RCC 7860 (cell line): ENCODE results near the gene ADAT2.

Experiments
- DNase-seq: peaks from one replicate; pipeline ENCODE4 v3.0.0-alpha.2; 2015; ENCODE audit warnings: low spot score
- FAIRE-seq: peaks from 2 replicates; lab custom pipeline; 2012; peaks lifted over from hg19 to GRCh38; lab: Jason Lieb, UNC

The ADAT2 gene

DNA sequence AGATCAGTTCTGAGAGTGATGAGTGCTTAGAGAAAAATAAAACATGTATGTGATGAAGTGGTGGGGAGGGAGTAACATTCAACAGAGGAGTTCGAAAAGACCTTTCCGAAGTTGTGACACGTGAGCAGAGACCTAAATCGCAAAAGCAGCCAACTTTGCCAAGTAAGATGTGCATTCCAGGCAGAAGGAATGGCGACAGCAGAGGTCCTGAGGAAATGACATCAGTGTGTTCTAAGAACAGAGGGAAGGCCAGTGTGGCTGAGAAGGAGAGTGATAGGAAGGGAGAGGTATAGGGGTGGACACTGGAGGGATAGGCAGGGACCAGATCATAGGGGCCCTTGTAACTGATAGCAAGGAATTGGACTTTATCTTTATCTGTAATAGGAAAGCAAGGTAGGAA is 51.3 kb downstream of the ADAT2 start:
- DNase-seq (no peak), FAIRE-seq (no peak)

DNA sequence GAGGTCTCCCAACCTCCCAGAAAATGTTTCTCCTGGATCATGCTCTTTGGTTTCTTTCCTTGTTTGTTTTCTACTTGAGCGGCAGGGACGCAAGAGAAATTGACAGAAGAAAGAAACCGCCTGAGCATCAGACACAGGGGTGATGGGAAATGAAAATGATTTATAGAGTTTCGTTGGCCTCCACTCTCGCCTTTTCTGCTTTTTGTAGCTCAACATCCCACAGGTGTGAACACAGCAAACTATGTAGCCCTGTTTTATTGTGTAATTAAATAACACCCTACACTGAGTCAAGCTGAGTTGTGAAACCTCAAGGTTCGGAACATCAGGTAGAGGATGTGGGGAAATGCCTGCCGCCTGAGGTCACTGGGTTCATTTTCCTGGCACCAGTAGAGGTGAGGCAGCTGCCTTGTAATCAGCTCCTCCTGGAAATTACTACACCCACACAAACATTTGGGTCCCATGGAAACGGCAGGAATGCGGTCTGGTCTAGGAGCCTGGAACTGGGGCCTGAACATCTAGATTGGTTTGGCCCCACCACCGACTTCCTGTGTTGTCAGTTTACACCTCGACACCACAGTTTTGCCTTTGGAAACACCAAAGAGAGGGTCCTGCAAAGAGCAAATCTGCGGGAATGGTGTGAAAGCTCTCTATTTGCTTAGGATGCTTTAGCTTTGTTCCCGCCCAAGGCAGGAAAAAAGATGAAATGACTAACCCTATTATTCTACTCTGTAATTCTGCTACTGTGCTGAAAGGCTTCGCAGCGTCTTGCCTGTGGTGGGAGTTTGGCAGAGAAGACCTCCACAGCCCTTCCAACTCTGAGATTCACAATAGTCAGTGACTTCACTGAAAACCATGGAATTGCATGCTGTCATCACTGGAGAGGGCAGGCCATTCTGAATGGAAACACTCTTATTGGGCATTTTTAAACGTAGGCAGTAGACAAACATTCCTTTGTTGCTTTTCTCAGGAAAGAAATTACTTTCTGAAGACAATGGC is 53.0 kb downstream of the ADAT2 start:
- DNase-seq (peak; percentile 98), FAIRE-seq (peak; percentile 87)

DNA sequence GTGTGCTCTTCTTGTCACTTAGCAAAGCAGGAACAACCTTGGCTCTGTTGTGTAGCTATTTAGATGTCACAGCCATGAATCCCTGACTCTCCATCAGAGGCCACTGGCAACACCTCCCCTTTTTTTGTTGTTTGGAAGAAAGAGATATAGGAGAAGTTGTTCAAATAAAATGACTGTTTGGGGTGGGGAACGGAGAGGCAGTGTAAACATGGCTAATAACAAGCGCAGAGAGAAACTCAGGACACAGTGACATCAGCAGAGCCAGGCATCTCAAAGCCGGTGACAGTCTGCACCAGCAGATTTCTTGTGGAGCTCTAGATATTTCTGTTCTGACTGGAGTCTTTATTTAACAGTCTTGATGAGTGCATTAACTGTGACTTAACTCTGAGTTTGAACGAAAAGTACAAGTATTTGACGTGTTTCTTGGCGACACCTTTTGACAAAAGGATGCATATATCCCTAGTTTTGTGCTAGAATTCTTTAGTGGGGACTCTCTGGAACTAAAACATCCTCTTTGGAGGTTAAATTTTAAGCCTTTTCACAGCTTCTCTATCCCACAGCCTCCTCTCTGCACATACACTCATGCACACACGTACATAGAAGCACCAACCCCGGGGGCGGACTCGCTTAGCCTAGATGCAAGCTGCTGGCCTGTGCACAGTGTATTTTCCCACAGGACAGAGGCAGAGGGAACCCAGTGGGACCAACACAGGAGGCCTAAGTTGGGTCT is 53.8 kb downstream of the ADAT2 start:
- FAIRE-seq: no peak
- DNase-seq: peak; percentile 57

DNA sequence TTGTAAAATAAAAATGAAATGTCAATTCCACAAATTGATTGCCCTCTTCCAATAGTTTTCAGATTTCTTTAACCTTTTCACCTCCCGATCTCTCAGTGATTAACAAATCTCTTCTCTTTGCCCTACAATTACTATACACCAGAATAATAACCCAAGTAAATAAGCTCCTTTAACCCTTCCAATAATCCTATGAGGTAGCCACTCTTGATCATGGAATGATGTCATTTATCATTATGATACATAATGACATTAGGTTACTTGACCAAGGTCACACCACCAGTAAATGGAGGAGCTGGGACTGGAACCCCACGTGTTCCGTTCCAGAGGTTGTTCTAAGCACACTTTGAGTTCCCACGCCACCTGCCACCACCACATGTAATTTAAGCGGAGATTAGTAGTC is 54.8 kb downstream of the ADAT2 start:
- FAIRE-seq (no peak), DNase-seq (no peak)

DNA sequence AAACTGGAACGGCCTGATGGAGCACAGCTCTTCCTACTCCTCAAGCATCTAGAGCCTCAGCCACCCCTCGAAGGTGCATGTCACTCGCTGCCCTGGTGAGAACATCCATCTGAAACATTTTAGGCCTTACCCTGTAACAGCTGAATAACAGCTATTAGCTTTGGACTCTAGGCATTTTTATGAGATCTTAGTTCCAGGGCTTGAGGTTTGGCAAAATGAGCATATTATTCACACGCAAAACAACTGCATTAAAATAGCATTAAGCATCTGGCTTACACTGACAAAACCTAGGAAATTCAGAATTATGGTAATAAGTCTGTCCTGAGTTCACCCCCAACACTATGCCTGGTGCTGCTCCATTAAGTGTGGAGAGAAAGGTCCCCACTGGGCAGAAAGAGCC is 56.1 kb downstream of the ADAT2 start:
- DNase-seq (no peak), FAIRE-seq (no peak)

DNA sequence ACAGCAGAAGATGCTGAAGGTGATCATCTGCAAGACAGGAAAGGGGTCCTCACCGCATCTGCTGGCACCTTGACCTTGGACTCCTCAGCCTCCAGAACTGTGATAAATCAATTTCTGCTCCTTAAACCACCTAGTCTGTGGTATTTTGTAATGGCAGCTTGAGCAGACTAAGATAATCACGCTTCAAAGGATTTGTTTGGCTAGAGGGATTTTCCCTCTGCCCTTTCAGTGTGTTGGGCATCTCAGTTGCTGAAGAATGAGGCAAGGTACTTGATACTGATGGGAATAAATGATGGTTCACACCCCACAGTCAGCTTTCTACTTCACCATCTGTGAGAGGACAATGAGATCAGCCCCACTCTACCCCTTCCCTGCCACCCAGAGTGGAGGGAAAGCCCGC is 60.2 kb downstream of the ADAT2 start:
- FAIRE-seq: no peak
- DNase-seq: no peak

DNA sequence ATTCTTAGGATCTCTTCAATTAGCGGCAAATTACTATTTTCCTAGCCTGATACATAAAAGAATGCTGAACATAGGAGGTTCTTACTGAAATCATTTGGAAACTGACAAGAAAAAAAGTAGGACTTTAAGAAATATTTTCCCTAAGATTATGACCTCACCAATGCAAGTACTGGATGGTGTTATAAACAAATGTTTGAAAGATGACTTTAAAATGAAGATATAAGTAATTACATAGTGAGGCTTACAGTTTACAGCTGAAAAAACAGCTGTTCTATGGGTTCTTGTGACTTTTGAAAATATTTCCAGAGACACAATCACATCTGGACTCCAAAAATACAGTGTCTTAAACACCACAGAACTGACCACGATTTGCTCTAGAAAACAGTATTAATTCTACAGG is 64.9 kb downstream of the ADAT2 start:
- no peak for DNase-seq
- no peak for FAIRE-seq

DNA sequence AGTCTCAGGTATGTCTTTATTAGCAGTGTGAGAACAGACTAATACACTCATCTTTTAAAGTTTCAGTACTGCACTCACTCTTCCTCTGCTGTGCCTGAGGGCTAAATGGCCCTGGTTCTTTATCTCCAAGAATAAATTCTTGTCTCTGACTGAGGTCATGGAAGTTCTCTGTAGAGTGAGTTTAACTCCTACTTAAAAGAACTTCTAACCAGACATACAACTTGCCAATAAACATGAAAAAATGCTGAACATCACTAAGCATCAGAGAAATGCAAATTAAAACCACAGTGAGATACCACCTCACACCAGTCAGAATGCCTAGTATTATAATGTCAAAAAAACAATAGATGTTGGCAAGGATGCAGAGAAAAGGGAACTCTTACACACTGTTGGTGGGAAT is 73.6 kb downstream of the ADAT2 start:
- no peak for FAIRE-seq
- no peak for DNase-seq

DNA sequence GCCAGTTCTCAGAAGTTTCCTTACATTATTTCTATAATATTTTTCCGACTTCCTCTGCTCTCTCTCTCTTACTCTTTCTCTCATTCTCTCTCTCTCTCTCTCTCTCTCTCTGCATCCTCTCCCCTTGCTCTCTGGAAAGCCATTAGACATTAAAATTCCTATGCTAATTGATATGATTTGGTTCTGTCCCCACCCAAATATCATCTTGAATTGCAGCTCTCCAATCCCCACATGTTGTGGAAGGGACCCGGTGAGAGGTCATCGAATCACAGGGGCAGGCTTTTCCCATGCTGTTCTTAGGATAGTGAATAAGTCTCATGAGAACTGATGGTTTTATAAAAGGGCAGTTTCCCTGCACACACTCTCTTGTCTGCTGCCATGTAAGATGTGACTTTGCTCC is 74.1 kb downstream of the ADAT2 start:
- no peak for DNase-seq
- FAIRE-seq: no peak

DNA sequence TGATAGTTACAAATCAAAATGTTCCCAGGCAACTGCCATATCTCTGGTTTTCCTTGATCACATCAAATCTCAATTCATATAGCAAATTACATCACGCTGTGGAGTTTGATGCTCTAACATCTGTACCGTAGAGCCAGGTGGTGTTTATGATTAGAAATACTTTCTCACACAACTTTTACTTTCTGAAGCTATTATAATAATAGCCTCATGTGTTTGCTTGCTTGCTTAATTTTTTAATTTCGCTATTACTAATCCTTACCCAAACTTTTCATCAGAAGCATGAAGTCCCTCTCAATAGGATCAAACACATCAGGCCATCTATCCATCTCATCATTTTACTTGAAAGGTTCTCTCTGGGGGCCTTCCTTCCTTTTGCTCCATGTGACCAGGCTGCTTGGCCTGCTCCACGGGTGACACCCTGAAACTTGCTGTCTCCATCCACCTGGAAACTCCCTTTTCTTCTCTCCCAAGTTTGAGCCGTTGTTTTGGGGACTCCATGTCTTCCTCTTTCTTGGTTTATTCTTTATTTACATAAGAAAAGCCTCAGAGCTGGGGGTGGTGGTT is 75.4 kb downstream of the ADAT2 start:
- FAIRE-seq: no peak
- no peak for DNase-seq

DNA sequence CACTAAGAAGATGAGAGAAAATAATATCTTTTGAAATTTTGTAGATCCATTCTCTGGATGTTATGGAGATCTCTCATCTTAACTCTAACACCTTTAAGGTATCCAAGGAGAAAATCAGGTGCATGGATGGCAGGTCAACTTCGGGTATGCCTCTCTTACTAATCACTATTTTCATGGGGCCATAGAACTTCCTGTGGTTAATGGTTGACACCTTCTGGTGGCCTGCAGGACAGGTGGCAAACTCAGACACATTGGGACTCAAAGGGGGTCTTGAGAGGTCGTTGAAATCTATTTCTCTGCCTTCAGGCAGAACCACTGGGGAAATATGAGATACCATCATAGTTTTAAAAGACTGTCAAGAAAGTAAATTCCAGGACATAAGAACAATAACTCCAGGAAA is 76.5 kb downstream of the ADAT2 start:
- FAIRE-seq: no peak
- no peak for DNase-seq
